NT2/D1 (cell line): Measurements from ENCODE around the gene FRMD4A.

ENCODE experiments used
- DNase-seq: peaks from one replicate; pipeline ENCODE4 v3.0.0-alpha.2; 2011; ENCODE audit warnings: low read depth, low spot score
- H3K27me3 ChIP-seq: 2 replicates; pipeline ENCODE4 v1.6.0; 2011; ENCODE audit warnings: mild to moderate bottlenecking; ENCODE audit not compliant: insufficient read length, insufficient read depth
- H3K36me3 ChIP-seq: 2 replicates; pipeline ENCODE4 v1.6.1; 2011; ENCODE audit warnings: mild to moderate bottlenecking, low read length, mixed read lengths; ENCODE audit not compliant: insufficient read depth, insufficient read length
- H3K4me1 ChIP-seq: 2 replicates; pipeline ENCODE4 v1.5.1; 2011; ENCODE audit not compliant: insufficient read depth, insufficient read length
- H3K4me3 ChIP-seq: 2 replicates; pipeline ENCODE4 v1.5.1; 2011; ENCODE audit warnings: low read depth; ENCODE audit not compliant: insufficient read length
- H3K9ac ChIP-seq: 2 replicates; pipeline ENCODE4 v1.6.0; 2011; ENCODE audit warnings: low read depth; ENCODE audit not compliant: insufficient read length
- H3K9me3 ChIP-seq: 2 replicates; pipeline ENCODE4 v1.5.1; 2011; ENCODE audit warnings: mild to moderate bottlenecking, low read length; ENCODE audit not compliant: insufficient read depth
- SUZ12 ChIP-seq: IDR thresholded peaks from 2 replicates; pipeline ENCODE4 v1.6.1; 2011; ENCODE audit not compliant: insufficient read length, insufficient read depth; ENCODE audit errors: extremely low read depth
- YY1 ChIP-seq: IDR thresholded peaks from 2 replicates; pipeline ENCODE4 v1.6.1; 2011; ENCODE audit not compliant: insufficient read length, insufficient read depth
- ZNF274 ChIP-seq: IDR thresholded peaks from 2 replicates; pipeline ENCODE4 v1.6.1; 2011; ENCODE audit warnings: mild to moderate bottlenecking, low read depth, low read length

Gene FRMD4A

GRCh38 chr10:14173391-14173705 lies 157.4 kb downstream of the FRMD4A start:
- H3K27me3 ChIP-seq: peaks cover 29% of the 10 kb centered on the region
- H3K4me3 ChIP-seq: peak overlapping the region; percentile 52
- H3K4me1 ChIP-seq: no peaks in the 10 kb centered on the region
- TF ChIP-seq YY1: no peak
- TF ChIP-seq ZNF274: no peak
- no peak for TF ChIP-seq SUZ12
- DNase-seq: no peak
- H3K36me3 ChIP-seq: no peaks in the 10 kb centered on the region
- H3K9me3 ChIP-seq: no peaks in the 10 kb centered on the region
- H3K9ac ChIP-seq: peak overlapping the region; percentile 71

- DNase-seq: no peak
- no peaks in the 10 kb centered on the region for H3K9me3 ChIP-seq
- H3K4me3 ChIP-seq: no peak overlapping the region
- H3K36me3 ChIP-seq: no peaks in the 10 kb centered on the region
- H3K4me1 ChIP-seq: no peaks in the 10 kb centered on the region
- no peak overlapping the region for H3K9ac ChIP-seq
- TF ChIP-seq SUZ12 (no peak), YY1 (no peak), ZNF274 (no peak)
- H3K27me3 ChIP-seq: peaks cover 29% of the 10 kb centered on the region
These were observed 158.3 kb downstream of the FRMD4A start for GRCh38 chr10:14172336-14172950.

GRCh38 chr10:14171336-14171735 lies 159.4 kb downstream of the FRMD4A start:
- Histone ChIP-seq H3K9me3 (no peaks in the 10 kb centered on the region), H3K4me1 (no peaks in the 10 kb centered on the region), H3K36me3 (no peaks in the 10 kb centered on the region), H3K9ac (no peak overlapping the region), H3K27me3 (peaks cover 29% of the 10 kb centered on the region), H3K4me3 (no peak overlapping the region)
- DNase-seq: no peak
- TF ChIP-seq YY1 (no peak), ZNF274 (no peak), SUZ12 (no peak)

GRCh38 chr10:14163377-14164086 lies 167.2 kb downstream of the FRMD4A start:
- no peaks in the 10 kb centered on the region for H3K9me3 ChIP-seq
- TF ChIP-seq ZNF274 (no peak), SUZ12 (no peak), YY1 (no peak)
- DNase-seq: no peak
- H3K36me3 ChIP-seq: no peaks in the 10 kb centered on the region
- no peak overlapping the region for H3K9ac ChIP-seq
- H3K4me1 ChIP-seq: no peaks in the 10 kb centered on the region
- H3K27me3 ChIP-seq: no peaks in the 10 kb centered on the region
- no peak overlapping the region for H3K4me3 ChIP-seq

- no peak for DNase-seq
- Histone ChIP-seq H3K4me3 (no peak overlapping the region), H3K36me3 (no peaks in the 10 kb centered on the region), H3K9me3 (no peaks in the 10 kb centered on the region), H3K9ac (no peak overlapping the region), H3K4me1 (no peaks in the 10 kb centered on the region), H3K27me3 (no peaks in the 10 kb centered on the region)
- TF ChIP-seq YY1 (no peak), SUZ12 (no peak), ZNF274 (no peak)
These were observed 167.9 kb downstream of the FRMD4A start for GRCh38 chr10:14162629-14163344.

GRCh38 chr10:14162061-14162460 lies 168.7 kb downstream of the FRMD4A start:
- no peaks in the 10 kb centered on the region for H3K4me1 ChIP-seq
- no peaks in the 10 kb centered on the region for H3K9me3 ChIP-seq
- no peak overlapping the region for H3K9ac ChIP-seq
- H3K27me3 ChIP-seq: no peaks in the 10 kb centered on the region
- no peak for DNase-seq
- no peak overlapping the region for H3K4me3 ChIP-seq
- no peaks in the 10 kb centered on the region for H3K36me3 ChIP-seq
- TF ChIP-seq ZNF274: no peak
- no peak for TF ChIP-seq SUZ12

GRCh38 chr10:14160299-14160698 lies 170.4 kb downstream of the FRMD4A start:
- TF ChIP-seq YY1 (no peak), SUZ12 (no peak), ZNF274 (no peak)
- no peaks in the 10 kb centered on the region for H3K36me3 ChIP-seq
- H3K9ac ChIP-seq: no peak overlapping the region
- no peak for DNase-seq
- H3K4me3 ChIP-seq: no peak overlapping the region
- H3K27me3 ChIP-seq: no peaks in the 10 kb centered on the region
- no peaks in the 10 kb centered on the region for H3K9me3 ChIP-seq
- no peaks in the 10 kb centered on the region for H3K4me1 ChIP-seq
